AG04450 (cell line): Measurements from ENCODE around the gene ACKR3. TPM values are rescaled to one million over a fixed set of nuclear protein-coding genes. Genes with fewer than 3 reads are reported as not detected.

Source experiments
- CTCF ChIA-PET: fragments of 300-600, 350-600 bp; formaldehyde crosslinking; extraction: SDS; loops from one replicate; lab custom pipeline; 2022; ENCODE audit warnings: antibody characterized with exemption, inconsistent platforms; lab: Charles Lee
- POLR2A ChIA-PET: fragments of 350-600 bp; formaldehyde crosslinking; extraction: SDS; loops from one replicate; lab custom pipeline; 2021; ENCODE audit warnings: antibody characterized with exemption, inconsistent platforms; lab: Yijun Ruan, JAX
- DNase-seq: peaks from one replicate; pipeline ENCODE4 v3.0.0-alpha.2; 2011; ENCODE audit warnings: low read depth, low spot score
- H3K27ac ChIP-seq: one replicate; pipeline ENCODE4 v1.5.1; 2012; ENCODE audit warnings: low read depth, low read length, control low read depth
- H3K27me3 ChIP-seq: one replicate; pipeline ENCODE4 v1.6.0; 2012; ENCODE audit warnings: low read length; ENCODE audit not compliant: control insufficient read depth, insufficient read depth
- H3K4me3 ChIP-seq: 2 replicates; pipeline ENCODE4 v1.5.1; 2011; ENCODE audit warnings: mild to moderate bottlenecking, low read depth, low read length, control low read depth
- H3K9me3 ChIP-seq: 2 replicates; pipeline ENCODE4 v1.5.1; 2012; ENCODE audit warnings: low read length; ENCODE audit not compliant: control insufficient read depth, insufficient read depth
- CTCF ChIP-seq: IDR thresholded peaks from 2 replicates; pipeline ENCODE4 v1.5.1; 2011; ENCODE audit warnings: low read depth, low read length, control low read depth, inconsistent platforms
- polyA plus RNA-seq: library from polyadenylated mRNA; depleted of rRNA; stranded (reverse); fragments of >200 nt; gene quantifications from 2 replicates; pipeline ENCODE4 v1.2.3, GENCODE V29; 2011

ACKR3 gene
- polyA plus RNA-seq, 1 experiment, result 0.07 TPM

- POLR2A ChIA-PET, result no interaction called here
- H3K27me3 ChIP-seq, result no peaks in the 10 kb centered on the region
- no peak overlapping the region for H3K27ac ChIP-seq
- DNase-seq, result no peak
- CTCF ChIA-PET, result no interaction called here
- no peak overlapping the region for H3K4me3 ChIP-seq
- no peaks in the 10 kb centered on the region for H3K9me3 ChIP-seq
- no peak for TF ChIP-seq CTCF
Observed at GRCh38 chr2:236551471-236552211, 18.0 kb upstream of the ACKR3 start.

DNA sequence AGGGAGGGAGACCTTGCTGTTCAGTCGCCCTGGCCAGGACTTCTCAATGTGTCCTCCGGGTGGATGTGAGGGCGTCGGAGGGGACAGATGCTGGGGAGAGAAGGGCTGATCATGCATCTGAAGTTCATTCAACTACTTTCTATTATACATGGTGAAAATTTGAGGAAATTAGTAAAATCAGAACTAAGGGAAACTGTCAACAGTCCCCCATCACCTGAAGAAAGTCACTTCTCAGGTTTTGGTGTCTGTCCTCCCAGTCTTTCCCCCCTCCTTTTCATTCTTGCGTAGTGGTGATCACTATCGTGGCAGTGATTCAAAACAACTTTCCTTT is 17.4 kb upstream of the ACKR3 start:
- H3K27ac ChIP-seq, result no peak overlapping the region
- DNase-seq, result no peak
- TF ChIP-seq CTCF, result no peak
- no peaks in the 10 kb centered on the region for H3K27me3 ChIP-seq
- ChIA-PET CTCF (no interaction called here), POLR2A (no interaction called here)
- no peaks in the 10 kb centered on the region for H3K9me3 ChIP-seq
- H3K4me3 ChIP-seq, result no peak overlapping the region

GRCh38 chr2:236552581-236553363 is 16.9 kb upstream of the ACKR3 start:
- POLR2A ChIA-PET, result no interaction called here
- CTCF ChIA-PET, result no interaction called here
- no peak for TF ChIP-seq CTCF
- Histone ChIP-seq H3K4me3 (no peak overlapping the region), H3K9me3 (no peaks in the 10 kb centered on the region), H3K27me3 (no peaks in the 10 kb centered on the region), H3K27ac (no peak overlapping the region)
- no peak for DNase-seq

DNA sequence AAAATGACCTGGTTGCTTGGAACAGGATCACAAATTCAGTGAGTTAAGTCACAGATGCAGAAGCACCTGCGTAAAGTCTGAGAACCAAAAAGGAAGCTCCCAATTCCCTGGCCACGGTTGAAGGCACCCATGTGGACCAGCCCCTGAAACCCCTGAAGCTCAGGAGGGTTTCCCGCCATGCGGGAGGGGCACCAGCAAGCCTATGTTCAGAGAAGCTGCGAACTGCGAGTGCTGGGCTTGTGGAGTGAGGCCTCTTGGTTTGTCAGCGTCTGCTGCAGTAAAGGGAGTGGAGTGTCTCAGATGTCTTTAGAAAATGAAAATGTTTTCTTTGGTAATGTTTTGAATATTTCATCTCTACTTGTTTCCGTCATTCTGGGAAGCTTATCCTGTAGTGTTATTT is 16.1 kb upstream of the ACKR3 start:
- TF ChIP-seq CTCF, result no peak
- POLR2A ChIA-PET, result no interaction called here
- CTCF ChIA-PET, result no interaction called here
- Histone ChIP-seq H3K9me3 (no peaks in the 10 kb centered on the region), H3K4me3 (no peak overlapping the region), H3K27me3 (no peaks in the 10 kb centered on the region), H3K27ac (no peak overlapping the region)
- no peak for DNase-seq

DNA sequence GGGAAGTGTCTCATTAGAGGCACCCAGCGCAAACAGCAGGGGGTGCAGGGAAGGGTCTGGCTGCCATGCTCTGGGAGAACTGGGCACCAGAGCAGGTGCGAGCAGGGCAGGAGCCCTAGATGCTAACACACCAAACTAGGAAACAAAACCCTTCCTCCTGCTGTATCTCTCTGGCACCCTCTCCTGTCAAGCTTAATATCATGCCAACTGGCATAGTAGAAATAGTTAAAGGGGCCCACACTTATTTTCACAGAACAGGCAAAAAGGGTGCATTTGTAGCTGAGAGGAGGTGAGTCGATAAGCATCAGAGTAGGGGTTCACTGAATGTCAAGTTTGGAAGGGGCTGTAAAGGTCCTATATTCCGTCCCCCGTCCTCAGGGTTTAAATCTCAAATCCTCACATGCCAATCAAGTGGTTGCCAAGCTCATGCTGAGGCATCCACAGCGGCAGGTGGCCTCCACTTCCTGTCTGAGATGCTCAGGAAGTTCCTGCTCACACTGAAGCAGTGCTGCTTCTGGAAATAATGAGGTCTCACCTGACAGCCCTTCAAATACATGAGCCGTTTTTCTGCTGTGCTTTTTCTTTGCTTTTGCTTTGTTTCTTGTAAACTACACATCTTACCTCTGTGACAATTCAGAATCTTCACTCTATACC is 14.9 kb upstream of the ACKR3 start:
- no peak for TF ChIP-seq CTCF
- no peaks in the 10 kb centered on the region for H3K9me3 ChIP-seq
- ChIA-PET CTCF (no interaction called here), POLR2A (no interaction called here)
- no peak overlapping the region for H3K27ac ChIP-seq
- no peak for DNase-seq
- no peaks in the 10 kb centered on the region for H3K27me3 ChIP-seq
- H3K4me3 ChIP-seq, result no peak overlapping the region
